MCF 10A (cell line): ENCODE measurements around the gene INHBB. TPM values are rescaled to one million over a fixed set of nuclear protein-coding genes. Genes with fewer than 3 reads are reported as not detected.

Experiments used
- BruUV-seq: library from RNA; stranded (reverse); fragments of 400-500 nt; replicated peaks from 2 replicates; lab custom pipeline; 2021; lab: Mats Ljungman, UMichigan
- CTCF ChIA-PET: fragments of 300-600 bp; sonication (Branson Sonifier 250); formaldehyde crosslinking; extraction: SDS; loops from one replicate; lab custom pipeline; 2021; ENCODE audit warnings: antibody characterized with exemption, inconsistent platforms; lab: Yijun Ruan, JAX
- POLR2A ChIA-PET: fragments of 300-600, 350-650 bp; sonication (Branson Sonifier 250); formaldehyde crosslinking; extraction: SDS; loops from one replicate; lab custom pipeline; 2020; ENCODE audit warnings: antibody characterized with exemption, inconsistent platforms; lab: Yijun Ruan, JAX
- DNase-seq: peaks from one replicate; pipeline ENCODE4 v3.0.0-alpha.2; 2018; ENCODE audit not compliant: unreplicated experiment
- H3K27ac Mint-ChIP-seq: one replicate; pipeline ENCODE4 v1.8.0; 2022; ENCODE audit warnings: mild to moderate bottlenecking, low read depth, mixed read lengths; ENCODE audit not compliant: unreplicated experiment
- H3K27me3 Mint-ChIP-seq: one replicate; pipeline ENCODE4 v1.8.0; 2022; ENCODE audit warnings: mixed read lengths; ENCODE audit not compliant: insufficient read depth, unreplicated experiment
- H3K36me3 Mint-ChIP-seq: one replicate; pipeline ENCODE4 v1.8.0; 2022; ENCODE audit warnings: mild to moderate bottlenecking, moderate library complexity, mixed read lengths; ENCODE audit not compliant: insufficient read depth, unreplicated experiment
- H3K4me1 Mint-ChIP-seq: one replicate; pipeline ENCODE4 v1.8.0; 2022; ENCODE audit warnings: mixed read lengths; ENCODE audit not compliant: insufficient read depth, unreplicated experiment
- H3K4me3 Mint-ChIP-seq: one replicate; pipeline ENCODE4 v1.8.0; 2022; ENCODE audit warnings: mild to moderate bottlenecking, moderate library complexity, mixed read lengths; ENCODE audit not compliant: unreplicated experiment
- H3K9me3 Mint-ChIP-seq: one replicate; pipeline ENCODE4 v1.8.0; 2022; ENCODE audit warnings: mixed read lengths; ENCODE audit not compliant: unreplicated experiment
- intact Hi-C: fragments of 100-400 bp; cut with micrococcal nuclease; formaldehyde crosslinking; loops from 2 replicates; pipeline ENCODE4 v1.14.1; 2022
- total RNA-seq: library from RNA; stranded (reverse); gene quantifications from 2 replicates; pipeline ENCODE4 v1.2.3, GENCODE V29; 2022
- TF ChIP-seq, protein P1 (sequence below): fragments of 200-600 bp; IDR thresholded peaks from one replicate; pipeline ENCODE4 v1.8.0; 2022; ENCODE audit warnings: antibody characterized with exemption, mild to moderate bottlenecking; ENCODE audit not compliant: unreplicated experiment

INHBB gene
- total RNA-seq, 1 experiment from 2014 or later: 0.16 TPM

DNA sequence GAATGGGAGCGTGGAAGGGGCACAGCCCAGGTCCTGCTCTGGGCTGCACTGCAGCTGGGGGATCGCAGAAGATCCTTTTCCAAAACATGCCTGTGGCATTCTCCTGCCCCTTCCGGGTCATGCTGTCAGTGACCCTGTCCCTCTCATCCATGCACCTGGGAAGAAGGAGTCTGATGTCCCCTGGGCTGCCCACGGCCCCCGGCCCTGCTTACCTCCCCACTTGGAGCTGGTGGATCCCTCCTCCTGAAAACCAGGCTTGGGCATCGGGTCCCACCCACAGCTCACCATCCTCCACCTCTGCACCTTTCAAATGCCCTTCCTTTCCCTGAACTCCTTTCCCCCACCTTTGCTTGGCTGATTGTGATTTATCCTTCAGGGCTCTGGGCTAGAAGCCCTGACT lies 11.8 kb downstream of the INHBB start:
- Mint-ChIP-seq H3K27ac (no peak overlapping the region), H3K4me3 (no peak overlapping the region), H3K4me1 (peaks cover 4% of the 10 kb centered on the region), H3K9me3 (no peaks in the 10 kb centered on the region), H3K27me3 (peaks cover 21% of the 10 kb centered on the region), H3K36me3 (no peaks in the 10 kb centered on the region)
- ChIA-PET POLR2A (no interaction called here), CTCF (interaction anchor here (0.6 to 0.8 kb wide), 2 partner anchors 23 to 721 kb away, joined by 3 read pairs; no protein-coding TSS in a partner anchor)
- no TSS peak for BruUV-seq
- no peak for DNase-seq
- intact Hi-C loops: no loop called here
- TF ChIP-seq, protein P1, sequence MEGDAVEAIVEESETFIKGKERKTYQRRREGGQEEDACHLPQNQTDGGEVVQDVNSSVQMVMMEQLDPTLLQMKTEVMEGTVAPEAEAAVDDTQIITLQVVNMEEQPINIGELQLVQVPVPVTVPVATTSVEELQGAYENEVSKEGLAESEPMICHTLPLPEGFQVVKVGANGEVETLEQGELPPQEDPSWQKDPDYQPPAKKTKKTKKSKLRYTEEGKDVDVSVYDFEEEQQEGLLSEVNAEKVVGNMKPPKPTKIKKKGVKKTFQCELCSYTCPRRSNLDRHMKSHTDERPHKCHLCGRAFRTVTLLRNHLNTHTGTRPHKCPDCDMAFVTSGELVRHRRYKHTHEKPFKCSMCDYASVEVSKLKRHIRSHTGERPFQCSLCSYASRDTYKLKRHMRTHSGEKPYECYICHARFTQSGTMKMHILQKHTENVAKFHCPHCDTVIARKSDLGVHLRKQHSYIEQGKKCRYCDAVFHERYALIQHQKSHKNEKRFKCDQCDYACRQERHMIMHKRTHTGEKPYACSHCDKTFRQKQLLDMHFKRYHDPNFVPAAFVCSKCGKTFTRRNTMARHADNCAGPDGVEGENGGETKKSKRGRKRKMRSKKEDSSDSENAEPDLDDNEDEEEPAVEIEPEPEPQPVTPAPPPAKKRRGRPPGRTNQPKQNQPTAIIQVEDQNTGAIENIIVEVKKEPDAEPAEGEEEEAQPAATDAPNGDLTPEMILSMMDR: no peak

DNA sequence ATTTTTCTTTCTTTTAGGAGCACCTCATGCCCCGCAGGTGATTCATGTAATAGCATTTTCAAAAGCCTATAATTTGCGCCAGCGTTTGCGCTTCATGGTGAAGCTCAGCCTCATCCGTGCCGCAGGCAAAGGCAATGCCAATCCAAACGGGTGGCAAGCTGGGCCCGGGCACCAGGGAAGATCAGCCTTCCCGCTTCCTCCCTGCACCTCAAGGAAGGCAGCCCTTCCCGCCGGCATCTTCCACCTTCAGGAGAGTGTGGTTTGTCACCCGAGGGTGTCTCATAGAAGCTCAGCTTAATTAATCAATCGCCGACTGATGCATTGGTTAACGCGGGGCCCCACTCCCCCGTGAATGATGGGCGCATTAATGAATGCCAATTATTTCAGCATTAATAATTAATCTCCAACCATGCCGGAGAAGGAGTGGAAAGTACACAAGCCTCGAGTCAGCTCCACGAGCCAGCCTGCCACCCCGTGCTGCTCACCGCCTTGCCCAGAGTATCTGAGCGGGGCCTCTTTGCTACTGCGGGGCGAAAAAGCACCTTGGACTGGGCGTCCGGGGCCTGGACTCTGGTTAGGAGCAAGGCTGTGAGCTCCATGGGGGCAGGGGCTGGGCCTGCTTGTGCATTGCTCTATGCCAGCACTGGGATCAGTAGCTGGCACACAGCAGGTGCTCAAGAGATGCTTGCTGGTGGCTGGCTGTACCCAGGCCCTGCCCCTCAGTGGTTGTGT lies 13.0 kb downstream of the INHBB start:
- no peak overlapping the region for H3K4me3 Mint-ChIP-seq
- H3K27me3 Mint-ChIP-seq: peaks cover 24% of the 10 kb centered on the region
- H3K4me1 Mint-ChIP-seq: peaks cover 4% of the 10 kb centered on the region
- no TSS peak for BruUV-seq
- TF ChIP-seq, protein P1: no peak
- intact Hi-C loops: no loop called here
- ChIA-PET CTCF (interaction anchor here (0.9 kb wide), 1 partner anchor 51 kb away, joined by 4 read pairs; no protein-coding TSS in a partner anchor), POLR2A (interaction anchor here (1.3 kb wide), 1 partner anchor 39 kb away, joined by 6 read pairs; no protein-coding TSS in a partner anchor)
- no peaks in the 10 kb centered on the region for H3K9me3 Mint-ChIP-seq
- no peak for DNase-seq
- H3K36me3 Mint-ChIP-seq: no peaks in the 10 kb centered on the region
- no peak overlapping the region for H3K27ac Mint-ChIP-seq

DNA sequence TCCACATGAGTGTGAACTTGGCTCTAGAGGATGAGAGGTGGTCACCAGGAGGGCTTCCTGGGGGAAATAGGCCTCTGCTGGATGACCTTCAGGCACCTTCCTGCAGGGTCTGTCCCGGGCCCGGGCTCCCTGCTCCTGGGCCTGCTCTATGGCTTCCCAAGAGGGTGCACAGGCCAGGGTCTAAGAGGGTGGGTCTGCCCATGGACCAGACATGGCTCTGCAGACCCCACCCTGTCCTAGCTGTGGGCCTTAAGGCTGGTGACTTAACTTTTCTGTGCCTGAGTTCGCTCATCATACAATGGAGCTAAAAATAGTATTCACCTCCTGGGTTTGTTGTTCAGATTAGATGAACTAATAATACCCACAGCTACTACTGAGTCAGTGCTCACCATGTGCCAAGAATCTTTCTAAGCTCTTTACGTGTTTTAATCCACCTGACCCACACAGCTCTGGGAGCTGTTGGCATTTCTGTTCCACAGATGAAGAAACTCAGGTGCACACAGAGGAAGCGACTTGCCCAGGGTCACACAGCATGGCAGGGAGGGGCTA lies 14.4 kb downstream of the INHBB start:
- CTCF ChIA-PET: interaction anchor here (0.8 to 1.2 kb wide), 2 partner anchors 193 to 320 kb away, joined by 5 to 8 read pairs; no protein-coding TSS in a partner anchor
- no peaks in the 10 kb centered on the region for H3K4me1 Mint-ChIP-seq
- H3K4me3 Mint-ChIP-seq: no peak overlapping the region
- no TSS peak for BruUV-seq
- H3K27me3 Mint-ChIP-seq: peaks cover 26% of the 10 kb centered on the region
- no peak overlapping the region for H3K27ac Mint-ChIP-seq
- intact Hi-C loops: no loop called here
- DNase-seq: no peak
- no peaks in the 10 kb centered on the region for H3K9me3 Mint-ChIP-seq
- POLR2A ChIA-PET: no interaction called here
- no peaks in the 10 kb centered on the region for H3K36me3 Mint-ChIP-seq
- TF ChIP-seq, protein P1: no peak

DNA sequence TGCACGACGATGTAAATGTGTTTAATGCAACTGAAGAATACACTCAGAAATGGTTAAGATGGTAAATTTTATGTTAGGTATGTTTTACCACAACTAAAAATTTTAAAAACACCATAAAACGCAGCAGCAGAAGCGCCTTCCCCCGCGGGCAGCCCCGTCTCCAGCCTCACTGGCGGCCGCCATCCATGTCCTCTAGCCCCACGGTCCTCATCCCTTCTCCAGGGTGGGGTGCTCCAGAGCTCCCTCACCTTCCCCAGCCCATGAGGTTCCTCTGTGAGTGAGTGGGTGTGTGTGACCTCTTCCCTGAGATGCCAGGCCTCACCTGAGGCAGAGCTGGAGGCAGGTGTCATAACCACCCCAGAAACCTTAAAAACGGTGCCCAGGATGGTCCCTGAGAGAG lies 17.0 kb downstream of the INHBB start:
- Mint-ChIP-seq H3K4me3 (no peak overlapping the region), H3K27me3 (peaks cover 21% of the 10 kb centered on the region), H3K9me3 (no peaks in the 10 kb centered on the region), H3K36me3 (no peaks in the 10 kb centered on the region), H3K4me1 (no peaks in the 10 kb centered on the region), H3K27ac (no peak overlapping the region)
- TF ChIP-seq, protein P1: no peak
- CTCF ChIA-PET: interaction anchor here (1.1 kb wide), 1 partner anchor 318 kb away, joined by 4 read pairs; no protein-coding TSS in a partner anchor
- no peak for DNase-seq
- POLR2A ChIA-PET: no interaction called here
- no TSS peak for BruUV-seq
- intact Hi-C loops: no loop called here
